HG03159 (cell line): ENCODE results near the gene STK11IP.

Experiments used
- ATAC-seq: cut with Tn5 transposase; IDR thresholded peaks from one replicate; pipeline ENCODE4 v1.9.1; 2021; ENCODE audit warnings: mild to moderate bottlenecking, moderate library complexity; ENCODE audit not compliant: unreplicated experiment

STK11IP gene

DNA sequence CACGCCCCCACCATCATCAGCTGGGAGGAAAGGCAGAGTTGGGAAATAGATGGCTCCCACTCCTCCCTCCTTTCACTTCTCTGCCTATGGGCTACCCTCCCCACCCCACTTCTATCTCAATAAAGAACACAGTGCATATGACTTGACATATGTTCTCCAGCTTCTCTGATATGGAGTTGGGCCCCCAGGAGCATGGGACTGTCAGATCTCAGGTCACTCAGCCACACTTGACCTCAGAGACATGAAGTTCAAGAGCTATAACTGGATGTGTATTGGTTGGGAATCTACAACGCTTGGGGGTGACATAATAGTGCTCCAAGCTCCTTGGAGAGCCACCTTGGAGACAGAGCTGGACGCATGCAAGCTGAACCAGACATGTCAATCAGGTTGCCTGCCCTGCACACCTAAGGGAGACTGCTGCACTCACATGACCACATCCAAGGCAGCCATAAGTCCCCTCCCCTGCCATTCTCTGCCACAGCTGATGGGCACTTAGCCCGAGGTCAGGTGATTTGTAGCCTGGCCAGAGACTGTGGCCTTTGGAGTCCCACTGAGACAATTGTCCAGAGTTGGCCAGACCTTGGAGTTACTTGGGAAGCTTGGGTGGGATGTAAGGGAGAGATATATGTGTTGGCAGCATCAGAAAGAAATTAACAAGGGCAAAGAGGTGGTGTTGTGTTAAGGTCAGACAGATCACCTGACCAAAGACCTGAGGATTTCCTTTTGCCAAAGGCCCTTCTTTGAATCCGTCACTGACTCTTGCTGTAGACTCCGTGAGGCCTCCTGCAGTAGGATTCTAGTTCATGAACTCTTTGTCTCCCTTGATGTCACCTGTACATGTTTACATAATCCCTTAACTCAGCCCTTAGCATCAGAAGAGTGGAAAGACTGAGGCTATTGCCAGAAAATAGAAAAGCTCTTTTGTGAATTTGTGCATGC, 21.8 kb upstream of the STK11IP start:
- ATAC-seq = no peak

DNA sequence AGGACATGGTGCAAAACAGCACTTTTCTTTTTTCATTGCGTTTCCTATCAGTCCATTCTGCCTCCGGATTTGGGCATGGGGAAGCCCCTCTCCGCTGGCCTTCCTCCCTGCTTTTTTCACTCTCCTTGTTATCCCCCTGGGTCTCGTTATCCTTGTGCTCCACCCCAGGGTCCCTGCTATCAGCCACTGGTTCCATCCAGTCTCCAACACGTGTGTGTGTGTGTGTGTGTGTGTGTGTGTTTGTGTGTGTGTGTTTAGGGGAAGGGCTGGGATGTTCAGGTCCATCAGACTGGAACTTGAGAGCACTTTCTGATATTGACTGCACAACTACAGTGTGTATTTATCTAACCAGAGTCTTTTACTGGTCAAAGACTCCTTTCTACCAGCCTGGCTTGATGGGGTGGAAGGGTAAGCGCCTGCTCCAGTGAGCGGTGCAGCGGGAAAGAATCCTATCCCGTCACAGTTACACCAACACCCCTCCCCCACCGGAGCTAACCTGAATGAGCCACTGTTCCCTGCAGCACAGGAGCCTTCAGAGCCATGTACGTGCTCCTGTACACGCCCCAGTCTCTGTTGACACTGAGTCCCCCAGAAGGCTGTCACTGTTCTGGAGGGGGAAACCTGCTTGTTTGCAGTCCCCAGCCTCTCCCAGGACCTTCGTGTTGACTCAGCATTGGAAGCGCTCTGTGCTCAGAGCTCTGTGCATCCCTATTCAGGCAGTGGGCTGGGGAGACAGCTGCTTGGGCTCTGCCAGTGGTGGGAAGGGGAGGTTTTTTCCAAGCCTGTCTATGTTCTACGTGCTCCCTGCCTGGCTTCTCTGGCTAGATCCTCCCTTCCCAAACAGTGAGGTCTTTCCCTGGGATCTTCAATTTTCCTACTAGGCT, 20.9 kb upstream of the STK11IP start:
- no peak for ATAC-seq

DNA sequence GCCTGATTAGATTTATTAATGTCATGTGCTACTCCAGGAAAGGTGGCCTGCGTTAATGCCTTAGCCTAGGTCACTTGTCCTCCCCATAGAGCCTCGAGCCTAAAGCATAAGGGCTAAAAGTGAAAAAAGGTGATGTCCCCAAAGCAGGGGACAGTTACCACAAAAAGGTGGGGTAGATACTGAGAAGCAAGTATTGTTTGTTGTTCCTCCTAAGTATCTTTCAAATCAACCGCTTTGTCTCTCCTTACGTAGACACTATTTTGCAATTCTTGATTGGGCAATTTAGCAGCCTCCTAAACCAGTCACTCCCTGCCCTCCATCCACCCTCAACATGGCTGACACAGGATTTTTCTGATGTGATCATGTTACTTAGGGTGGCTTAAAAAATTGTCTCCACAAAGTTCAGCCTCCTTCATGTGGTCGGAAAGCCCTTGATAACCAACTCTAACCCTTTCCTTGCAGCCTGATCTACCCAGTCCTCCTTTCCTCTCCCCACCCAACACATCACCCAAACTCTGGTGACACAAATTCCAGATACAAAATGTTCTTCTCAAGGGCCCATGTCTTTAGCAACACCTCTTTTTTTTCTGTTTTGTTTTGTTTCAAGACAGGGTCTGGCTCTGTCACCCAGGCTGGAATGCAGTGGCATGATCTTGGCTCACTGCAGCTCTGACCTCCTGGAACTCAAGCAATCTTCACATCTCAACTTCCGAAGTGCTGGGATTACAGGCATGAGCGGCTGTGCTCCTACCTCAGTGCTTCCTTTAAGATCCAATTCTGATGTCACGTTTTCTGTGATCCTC, 18.6 kb upstream of the STK11IP start:
- no peak for ATAC-seq

DNA sequence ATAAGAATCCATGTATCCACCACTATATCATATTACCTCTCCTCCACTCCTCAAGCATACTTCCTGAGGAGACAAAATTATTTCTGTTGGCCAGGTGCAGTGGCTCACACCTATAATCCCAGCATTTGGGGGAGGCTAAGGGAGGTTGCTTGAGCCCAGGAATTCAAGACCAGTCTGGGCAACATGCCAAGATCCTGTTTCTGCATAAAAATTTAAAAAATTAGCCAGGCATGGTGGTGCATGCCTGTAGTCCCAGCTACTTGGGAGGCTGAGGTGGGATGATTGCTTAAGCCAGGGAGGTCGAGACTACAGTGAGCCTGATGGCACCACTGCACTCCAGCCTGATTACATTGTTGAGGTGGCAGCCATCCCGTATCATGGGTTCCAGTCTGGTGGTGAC, 16.3 kb upstream of the STK11IP start:
- ATAC-seq = no peak

GRCh38 chr2:219591091-219591490, 6.6 kb upstream of the STK11IP start:
- no peak for ATAC-seq

DNA sequence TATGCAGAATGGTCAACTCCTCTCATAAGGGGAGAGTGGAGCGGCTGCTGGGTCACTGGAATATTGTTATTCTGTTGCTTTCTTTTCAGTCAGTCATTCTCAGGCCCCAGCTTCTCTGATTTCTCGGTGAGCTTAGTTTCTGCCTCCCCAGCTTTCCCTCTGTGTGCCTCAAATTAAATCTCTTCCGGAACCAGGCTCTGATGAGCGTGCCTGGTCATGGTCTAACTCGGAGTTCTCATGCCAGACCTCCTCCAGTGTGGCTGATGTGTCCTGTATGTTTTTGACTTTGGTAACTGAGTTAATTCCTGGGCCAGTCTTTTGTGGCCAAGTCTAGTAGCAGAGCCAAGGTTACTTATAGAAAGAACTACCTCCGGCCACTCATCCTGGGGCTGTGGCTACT, 4.9 kb upstream of the STK11IP start:
- no peak for ATAC-seq

DNA sequence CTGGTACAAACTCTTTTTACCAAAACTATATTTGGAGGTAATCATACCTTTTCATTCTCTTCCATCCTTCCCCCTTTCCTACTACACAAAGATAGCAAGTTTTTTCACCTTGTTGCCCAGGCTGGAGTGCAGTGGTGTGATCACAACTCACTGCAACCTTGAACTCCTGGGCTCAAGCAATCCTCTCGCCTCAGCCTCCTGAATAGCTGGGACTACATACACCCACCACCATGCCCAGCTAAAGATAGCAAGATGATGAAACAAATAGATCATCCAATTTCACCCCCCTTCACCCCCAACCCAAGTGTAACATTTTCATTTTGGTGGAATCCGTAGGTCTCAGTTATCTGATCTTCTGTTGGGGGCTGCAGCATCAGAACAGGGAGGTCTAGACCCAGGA, 4.5 kb upstream of the STK11IP start:
- ATAC-seq = no peak

DNA sequence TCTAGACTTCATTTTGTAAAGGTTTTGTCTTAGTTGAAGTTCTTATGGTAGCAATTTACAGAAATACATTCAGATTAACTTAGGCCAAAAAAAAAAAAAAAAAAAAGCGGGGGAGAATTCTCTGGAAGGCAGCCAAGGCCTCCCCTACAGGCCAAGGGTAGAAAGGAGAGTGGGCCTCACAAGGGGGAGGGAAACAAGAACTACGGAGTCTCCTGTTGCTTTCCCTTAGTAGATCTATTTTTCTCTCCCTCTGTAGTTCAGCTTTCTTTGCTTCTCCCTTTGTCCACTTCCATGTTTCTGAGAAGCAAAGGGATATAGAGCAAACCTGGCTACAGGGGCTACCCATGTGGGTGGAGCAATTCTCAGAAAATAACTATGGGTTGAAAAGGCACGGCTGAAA, 2.4 kb upstream of the STK11IP start:
- ATAC-seq = no peak

GRCh38 chr2:219596954-219597551, 604 bp upstream of the STK11IP start:
- ATAC-seq = peak; percentile 0

DNA sequence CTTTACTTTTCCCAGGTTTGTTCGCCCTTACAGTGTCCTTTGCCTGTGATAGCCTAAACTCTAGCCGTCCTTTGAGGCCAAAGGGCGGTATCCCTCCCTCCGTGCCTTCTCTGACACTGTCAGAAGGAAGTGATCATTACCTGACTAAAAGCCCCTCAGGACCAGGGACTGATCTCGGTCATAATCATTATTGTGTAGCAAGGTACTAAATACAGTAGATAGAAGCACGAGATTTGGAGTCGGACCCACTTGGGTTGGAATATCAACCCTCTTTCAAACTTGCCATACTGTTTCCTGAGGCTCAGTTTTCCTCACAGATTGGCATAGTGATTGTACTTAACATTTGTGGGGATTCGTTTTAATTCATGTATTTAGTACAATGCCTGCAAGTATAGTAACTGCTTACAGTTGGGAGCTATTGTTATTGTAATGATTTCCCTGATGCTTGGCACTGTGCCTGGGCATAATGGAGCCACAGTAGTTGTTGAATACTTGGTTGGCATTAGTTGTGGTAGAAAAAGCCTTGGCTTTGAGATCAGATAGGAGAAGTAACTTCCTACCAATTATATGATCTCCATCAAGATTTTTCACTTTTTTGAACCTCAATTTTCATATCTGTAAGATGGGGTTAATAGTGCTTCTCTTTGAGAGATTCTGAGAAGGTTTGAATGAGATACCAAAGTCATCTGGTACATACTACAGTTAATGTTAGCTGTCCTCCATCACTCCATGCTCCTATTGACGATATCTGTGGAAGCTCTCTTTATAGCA, 836 bp downstream of the STK11IP start:
- no peak for ATAC-seq

DNA sequence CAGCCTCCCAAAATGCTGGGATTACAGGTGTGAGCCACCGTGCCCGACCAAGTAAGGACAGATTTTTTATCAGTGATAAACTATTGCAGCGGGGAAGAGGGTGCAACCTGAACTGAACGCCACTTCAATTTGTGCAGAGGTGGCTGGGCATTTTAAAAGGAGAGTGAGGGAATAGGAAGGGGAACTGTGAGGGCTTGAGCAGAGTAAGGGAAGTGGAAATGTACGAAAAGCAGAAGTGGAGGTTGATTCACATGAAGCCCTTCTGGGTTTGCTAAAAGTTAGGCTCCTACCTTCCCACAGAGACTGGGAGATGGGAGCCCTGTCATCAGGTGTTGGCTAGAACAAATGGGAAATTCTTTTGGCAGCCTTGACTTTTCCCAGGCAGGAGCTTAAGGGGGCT, 6.1 kb downstream of the STK11IP start:
- peak; percentile 54 for ATAC-seq

DNA sequence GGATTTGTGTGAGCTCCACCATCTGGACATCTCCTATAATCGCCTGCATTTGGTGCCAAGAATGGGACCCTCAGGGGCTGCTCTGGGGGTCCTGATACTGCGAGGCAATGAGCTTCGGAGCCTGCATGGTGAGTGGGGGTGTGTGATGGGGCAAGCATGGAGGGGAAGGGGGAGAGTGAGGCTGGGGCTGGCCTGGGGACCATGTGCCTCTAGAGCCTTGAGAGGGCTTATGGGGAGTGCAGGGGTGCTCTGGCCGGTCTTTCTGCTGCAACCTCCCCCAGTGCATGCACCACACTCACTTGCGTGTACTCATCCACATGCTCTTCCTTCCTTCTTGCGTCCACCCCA, 7.9 kb downstream of the STK11IP start:
- no peak for ATAC-seq

DNA sequence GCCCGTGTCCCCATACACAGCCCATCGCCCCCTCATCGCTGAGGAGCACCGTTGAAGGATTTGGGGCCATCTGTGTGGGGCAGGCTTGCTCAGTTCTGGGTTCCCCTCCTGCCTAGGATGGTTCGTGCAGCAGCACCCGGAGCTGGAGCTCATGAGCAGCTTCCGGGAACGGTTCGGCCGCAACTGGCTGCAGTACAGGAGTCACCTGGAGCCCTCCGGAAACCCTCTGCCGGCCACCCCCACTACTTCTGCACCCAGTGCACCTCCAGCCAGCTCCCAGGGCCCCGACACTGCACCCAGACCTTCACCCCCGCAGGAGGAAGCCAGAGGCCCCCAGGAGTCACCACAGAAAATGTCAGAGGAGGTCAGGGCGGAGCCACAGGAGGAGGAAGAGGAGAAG, 10.3 kb downstream of the STK11IP start:
- ATAC-seq = no peak

GRCh38 chr2:219608399-219608964, 10.8 kb downstream of the STK11IP start:
- ATAC-seq = no peak

GRCh38 chr2:219609149-219609750, 11.6 kb downstream of the STK11IP start:
- ATAC-seq = no peak

DNA sequence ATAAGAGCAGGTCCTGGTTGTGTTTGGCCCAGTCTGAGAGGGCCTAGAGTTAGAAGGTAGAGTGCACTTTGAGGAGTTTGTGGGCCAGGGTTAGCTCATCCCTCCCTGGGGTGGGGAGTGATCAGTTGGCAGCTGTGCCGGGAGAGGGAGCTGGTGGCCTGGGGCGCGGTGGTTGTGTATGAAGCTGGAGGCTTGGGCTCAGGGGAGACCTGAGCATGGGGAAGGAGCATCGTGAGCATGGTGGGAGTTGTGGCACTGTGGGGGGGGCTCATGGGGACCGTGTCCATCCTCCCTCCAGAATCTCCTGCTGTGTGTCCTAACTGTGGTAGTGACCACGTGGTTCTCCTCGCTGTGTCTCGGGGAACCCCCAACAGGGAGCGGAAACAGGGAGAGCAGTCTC, 13.6 kb downstream of the STK11IP start:
- ATAC-seq = no peak

- no peak for ATAC-seq
Measured at GRCh38 chr2:219611866-219612576, 14.4 kb downstream of the STK11IP start.

- ATAC-seq = no peak
Measured at GRCh38 chr2:219612577-219613286, 15.1 kb downstream of the STK11IP start.
